ENCODE results near the gene TRAF5.

DNA sequence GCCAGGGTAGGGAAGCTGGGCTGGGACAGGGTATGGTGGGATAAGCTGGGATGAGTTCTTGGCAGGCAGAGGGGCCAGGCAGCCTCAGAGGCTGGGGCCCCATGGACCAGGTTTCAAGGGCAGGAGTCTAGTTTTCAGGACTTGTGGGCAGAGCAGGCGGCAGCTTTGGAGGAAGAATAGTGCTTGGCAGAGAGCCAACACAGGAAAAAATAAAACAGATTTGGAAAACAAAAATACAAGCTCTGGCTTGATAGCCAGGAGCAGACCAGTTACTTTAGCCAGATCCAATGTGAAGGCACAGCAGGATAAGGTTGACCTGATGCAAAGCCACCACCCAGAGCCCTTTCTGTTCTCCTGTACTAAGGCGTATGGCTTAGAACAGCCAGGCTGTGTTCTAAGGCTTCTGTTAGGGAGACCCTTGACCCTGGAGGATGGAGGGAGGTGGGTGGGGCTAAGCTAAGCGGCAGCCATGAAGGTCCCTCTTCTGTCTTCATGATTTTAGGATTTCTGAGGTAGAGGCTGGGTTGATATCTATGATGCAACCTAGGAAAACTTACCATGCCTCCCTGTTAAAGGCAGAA is 5.5 kb downstream of the TRAF5 start:
- TF ChIP-seq, protein P1, sequence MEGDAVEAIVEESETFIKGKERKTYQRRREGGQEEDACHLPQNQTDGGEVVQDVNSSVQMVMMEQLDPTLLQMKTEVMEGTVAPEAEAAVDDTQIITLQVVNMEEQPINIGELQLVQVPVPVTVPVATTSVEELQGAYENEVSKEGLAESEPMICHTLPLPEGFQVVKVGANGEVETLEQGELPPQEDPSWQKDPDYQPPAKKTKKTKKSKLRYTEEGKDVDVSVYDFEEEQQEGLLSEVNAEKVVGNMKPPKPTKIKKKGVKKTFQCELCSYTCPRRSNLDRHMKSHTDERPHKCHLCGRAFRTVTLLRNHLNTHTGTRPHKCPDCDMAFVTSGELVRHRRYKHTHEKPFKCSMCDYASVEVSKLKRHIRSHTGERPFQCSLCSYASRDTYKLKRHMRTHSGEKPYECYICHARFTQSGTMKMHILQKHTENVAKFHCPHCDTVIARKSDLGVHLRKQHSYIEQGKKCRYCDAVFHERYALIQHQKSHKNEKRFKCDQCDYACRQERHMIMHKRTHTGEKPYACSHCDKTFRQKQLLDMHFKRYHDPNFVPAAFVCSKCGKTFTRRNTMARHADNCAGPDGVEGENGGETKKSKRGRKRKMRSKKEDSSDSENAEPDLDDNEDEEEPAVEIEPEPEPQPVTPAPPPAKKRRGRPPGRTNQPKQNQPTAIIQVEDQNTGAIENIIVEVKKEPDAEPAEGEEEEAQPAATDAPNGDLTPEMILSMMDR (conservative IDR thresholded peaks at IDR 0.05; ENCODE audit: low read depth, low read length), result no peak
- TF ChIP-seq BHLHE40 (IDR thresholded peaks at IDR 0.05; ENCODE audit: low read depth, low read length) (no peak), MAZ (IDR thresholded peaks at IDR 0.05; ENCODE audit: borderline replicate concordance, low read depth, low read length) (no peak), MAFK (IDR thresholded peaks at IDR 0.05; ENCODE audit: low read depth, low read length) (no peak), SMC3 (IDR thresholded peaks at IDR 0.05; ENCODE audit: low read depth, low read length) (no peak)
- TF ChIP-seq, protein P2, sequence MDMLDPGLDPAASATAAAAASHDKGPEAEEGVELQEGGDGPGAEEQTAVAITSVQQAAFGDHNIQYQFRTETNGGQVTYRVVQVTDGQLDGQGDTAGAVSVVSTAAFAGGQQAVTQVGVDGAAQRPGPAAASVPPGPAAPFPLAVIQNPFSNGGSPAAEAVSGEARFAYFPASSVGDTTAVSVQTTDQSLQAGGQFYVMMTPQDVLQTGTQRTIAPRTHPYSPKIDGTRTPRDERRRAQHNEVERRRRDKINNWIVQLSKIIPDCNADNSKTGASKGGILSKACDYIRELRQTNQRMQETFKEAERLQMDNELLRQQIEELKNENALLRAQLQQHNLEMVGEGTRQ (IDR thresholded peaks at IDR 0.05; ENCODE audit: low read depth, low read length), result no peak
